Stimulated activated CD4-positive, alpha-beta T cell treated with anti-CD3 and anti-CD28 coated beads, Interleukin-1b, Interleukin-23, amount 100 ng/mL, for 24 hours (primary cell): ENCODE results near the gene SMAP1.

Source experiments
- DNase-seq, 4 experiments: peaks; one replicate each; pipeline ENCODE4 v3.0.0-alpha.2; 2020; ENCODE audit warnings: low read depth in 4 of 4, low spot score in 1 of 4

Gene SMAP1

GRCh38 chr6:70667711-70668498 is at the start of gene SMAP1:
Gene SMAP1 (plus strand): TSS chr6:70667883. CDS start chr6:70668024, 141 bp downstream.
- DNase-seq = peak; percentile 83 to 97 (median 88)

GRCh38 chr6:70620746-70621145 is 46.9 kb upstream of the SMAP1 start:
- no peak for DNase-seq

- no peak for DNase-seq
Measured at GRCh38 chr6:70622461-70622860, 45.2 kb upstream of the SMAP1 start.

GRCh38 chr6:70625436-70625835 is 42.2 kb upstream of the SMAP1 start:
- no peak for DNase-seq

- no peak for DNase-seq
Measured at GRCh38 chr6:70627500-70628254, 40.0 kb upstream of the SMAP1 start.

- no peak for DNase-seq
Measured at GRCh38 chr6:70629929-70630328, 37.8 kb upstream of the SMAP1 start.

GRCh38 chr6:70633870-70634269 is 33.8 kb upstream of the SMAP1 start:
- no peak for DNase-seq

- no peak for DNase-seq
Measured at GRCh38 chr6:70636596-70636995, 31.1 kb upstream of the SMAP1 start.

GRCh38 chr6:70638468-70638867 is 29.2 kb upstream of the SMAP1 start:
- DNase-seq = no peak

GRCh38 chr6:70651326-70651905 is 16.3 kb upstream of the SMAP1 start:
- DNase-seq = peak in 1 of 4 experiments; percentile 11

GRCh38 chr6:70652216-70652615 is 15.5 kb upstream of the SMAP1 start:
- DNase-seq = no peak

- DNase-seq = no peak
Measured at GRCh38 chr6:70657706-70658105, 10.0 kb upstream of the SMAP1 start.

GRCh38 chr6:70663881-70664466 is 3.7 kb upstream of the SMAP1 start:
- DNase-seq = no peak

- DNase-seq = no peak
Measured at GRCh38 chr6:70666706-70667105, 977 bp upstream of the SMAP1 start.

GRCh38 chr6:70667256-70667710 is 400 bp upstream of the SMAP1 start:
- DNase-seq = no peak

- DNase-seq = no peak
Measured at GRCh38 chr6:70668499-70668812, 773 bp downstream of the SMAP1 start.

GRCh38 chr6:70669133-70669532 is 1.4 kb downstream of the SMAP1 start:
- DNase-seq = no peak

GRCh38 chr6:70672549-70672948 is 4.9 kb downstream of the SMAP1 start:
- DNase-seq = no peak

- no peak for DNase-seq
Measured at GRCh38 chr6:70673054-70673453, 5.4 kb downstream of the SMAP1 start.

GRCh38 chr6:70673601-70674000 is 5.9 kb downstream of the SMAP1 start:
- DNase-seq = no peak

GRCh38 chr6:70675822-70676221 is 8.1 kb downstream of the SMAP1 start:
- DNase-seq = no peak

GRCh38 chr6:70676821-70677220 is 9.1 kb downstream of the SMAP1 start:
- no peak for DNase-seq
